Non-pigmented ciliary epithelial cell (primary cell): ENCODE measurements around the gene ELMO1.

ENCODE experiments used
- DNase-seq: peaks from one replicate; pipeline ENCODE4 v3.0.0-alpha.2; 2010; ENCODE audit warnings: low read depth

ELMO1 gene

GRCh38 chr7:37467002-37467401 is 18.3 kb upstream of the ELMO1 start:
- no peak for DNase-seq

GRCh38 chr7:37462138-37462537 is 13.5 kb upstream of the ELMO1 start:
- DNase-seq: no peak

GRCh38 chr7:37455081-37455480 is 6.4 kb upstream of the ELMO1 start:
- no peak for DNase-seq

- no peak for DNase-seq
Measured at GRCh38 chr7:37452346-37452745, 3.7 kb upstream of the ELMO1 start.

GRCh38 chr7:37450035-37450434 is 1.4 kb upstream of the ELMO1 start:
- no peak for DNase-seq

GRCh38 chr7:37449621-37450020 is 957 bp upstream of the ELMO1 start:
- no peak for DNase-seq

- no peak for DNase-seq
Measured at GRCh38 chr7:37448011-37448635, 541 bp downstream of the ELMO1 start.

GRCh38 chr7:37446371-37446770 is 2.3 kb downstream of the ELMO1 start:
- DNase-seq: no peak

- DNase-seq: no peak
Measured at GRCh38 chr7:37445790-37446189, 2.9 kb downstream of the ELMO1 start.

GRCh38 chr7:37445064-37445723 is 3.5 kb downstream of the ELMO1 start:
- DNase-seq: no peak

GRCh38 chr7:37443627-37444026 is 5.0 kb downstream of the ELMO1 start:
- DNase-seq: no peak

- no peak for DNase-seq
Measured at GRCh38 chr7:37442268-37442667, 6.4 kb downstream of the ELMO1 start.

GRCh38 chr7:37441816-37442215 is 6.8 kb downstream of the ELMO1 start:
- no peak for DNase-seq

GRCh38 chr7:37441386-37441760 is 7.3 kb downstream of the ELMO1 start:
- no peak for DNase-seq

- DNase-seq: no peak
Measured at GRCh38 chr7:37440738-37441385, 7.8 kb downstream of the ELMO1 start.

- no peak for DNase-seq
Measured at GRCh38 chr7:37439653-37440026, 9.0 kb downstream of the ELMO1 start.

GRCh38 chr7:37438906-37439652 is 9.6 kb downstream of the ELMO1 start:
- no peak for DNase-seq

GRCh38 chr7:37435156-37435855 is 13.4 kb downstream of the ELMO1 start:
- no peak for DNase-seq

GRCh38 chr7:37434529-37434928 is 14.1 kb downstream of the ELMO1 start:
- DNase-seq: no peak

- no peak for DNase-seq
Measured at GRCh38 chr7:37433166-37433565, 15.5 kb downstream of the ELMO1 start.

GRCh38 chr7:37432281-37432920 is 16.3 kb downstream of the ELMO1 start:
- DNase-seq: no peak

- no peak for DNase-seq
Measured at GRCh38 chr7:37431413-37431812, 17.3 kb downstream of the ELMO1 start.
